Measurements from ENCODE around the gene ACSL5. TPM values are rescaled to one million over a fixed set of nuclear protein-coding genes. Genes with fewer than 3 reads are reported as not detected.

Gene ACSL5
- total and polyA plus RNA-seq, 2 of the 8 experiments (the other 6 are each of a cell fraction or from before 2014, with no cell fraction given): not detected

GRCh38 chr10:112389271-112389822 is 15.4 kb downstream of the ACSL5 start (continued):
- TF ChIP-seq CHD7 (IDR thresholded peaks at IDR 0.05; ENCODE audit: insufficient replicate concordance, low read length): no peak
- TF ChIP-seq YY1 (IDR thresholded peaks at IDR 0.05; ENCODE audit: low read depth, low read length): no peak
- TF ChIP-seq MAFK (IDR thresholded peaks at IDR 0.05; ENCODE audit: low read depth, low read length): no peak
- TF ChIP-seq CHD2 (IDR thresholded peaks at IDR 0.05; ENCODE audit: low read length): no peak
- TF ChIP-seq ATF2 (IDR thresholded peaks at IDR 0.05; ENCODE audit: low read length): no peak
- no peak for TF ChIP-seq ATF3 (IDR thresholded peaks at IDR 0.05; ENCODE audit: insufficient read depth, low read depth, low read length)
- TF ChIP-seq TAF7 (optimal IDR thresholded peaks at IDR 0.05; ENCODE audit: borderline replicate concordance, low read depth, low read length): no peak
- no peak for TF ChIP-seq EP300 (IDR thresholded peaks at IDR 0.05; ENCODE audit: borderline replicate concordance in 1 of 2, low read depth in 2 of 2, low read length in 2 of 2)
